IMR-90 (cell line): ENCODE results near the gene PRR23E. TPM values are rescaled to one million over a fixed set of nuclear protein-coding genes. Genes with fewer than 3 reads are reported as not detected.

Source experiments
- ATAC-seq: fragments of 200-7000 bp; cut with Tn5 transposase; 2 replicates; pipeline ENCODE4 v1.9.1; 2020; ENCODE audit warnings: low read depth, mild to moderate bottlenecking, moderate library complexity
- BruUV-seq: library from RNA; stranded (reverse); fragments of 400-500 nt; replicated peaks from 2 replicates; lab custom pipeline; 2021; lab: Mats Ljungman, UMichigan
- CTCF ChIA-PET: fragments of 300-600 bp; formaldehyde crosslinking; extraction: SDS; loops from one replicate; lab custom pipeline; 2021; ENCODE audit warnings: antibody characterized with exemption; lab: Yijun Ruan, JAX
- POLR2A ChIA-PET: fragments of 300-600 bp; sonication (Branson Sonifier 250); formaldehyde crosslinking; loops from one replicate; lab custom pipeline; 2022; ENCODE audit warnings: antibody characterized with exemption; ENCODE audit not compliant: unreplicated experiment; lab: Charles Lee
- DNase-seq: peaks from one replicate; pipeline ENCODE4 v3.0.0; 2013
- H2AFZ ChIP-seq: replicated peaks from 2 replicates; pipeline ENCODE3; 2013; ENCODE audit warnings: low read length, mild to moderate bottlenecking; ENCODE audit not compliant: poor library complexity
- H2AK5ac ChIP-seq: 2 replicates; pipeline ENCODE4 v1.6.1; 2013; ENCODE audit warnings: low read depth, low read length, inconsistent platforms
- H2AK9ac ChIP-seq: replicated peaks from 2 replicates; pipeline ENCODE3; 2013; ENCODE audit warnings: mild to moderate bottlenecking, low read depth, low read length, moderate library complexity; ENCODE audit not compliant: poor library complexity
- H2BK120ac ChIP-seq: 2 replicates; pipeline ENCODE4 v1.6.1; 2013; ENCODE audit warnings: low read depth, low read length, inconsistent platforms
- H2BK15ac ChIP-seq: 3 replicates; pipeline ENCODE4 v1.6.1; 2013; ENCODE audit warnings: low read depth, low read length, inconsistent platforms
- H2BK20ac ChIP-seq: 2 replicates; pipeline ENCODE4 v1.6.1; 2013; ENCODE audit warnings: low read depth, mild to moderate bottlenecking, inconsistent platforms, low read length, moderate library complexity
- H2BK5ac ChIP-seq: 2 replicates; pipeline ENCODE4 v1.6.1; 2013; ENCODE audit warnings: mild to moderate bottlenecking, low read depth, low read length, inconsistent platforms; ENCODE audit not compliant: poor library complexity, severe bottlenecking
- H3K14ac ChIP-seq: replicated peaks from 2 replicates; pipeline ENCODE4 v1.6.1; 2013; ENCODE audit warnings: low read depth, low read length, inconsistent platforms
- H3K18ac ChIP-seq: 2 replicates; pipeline ENCODE4 v1.6.1; 2013; ENCODE audit warnings: low read depth, low read length, control low read depth
- H3K23ac ChIP-seq: 2 replicates; pipeline ENCODE4 v1.6.1; 2013; ENCODE audit warnings: low read depth, low read length, inconsistent platforms
- H3K27ac ChIP-seq: 2 replicates; pipeline ENCODE4 v1.5.1; 2013; ENCODE audit warnings: mild to moderate bottlenecking, control low read depth, low read length; ENCODE audit not compliant: insufficient read depth
- H3K27me3 ChIP-seq: 2 replicates; pipeline ENCODE4 v1.6.1; 2013; ENCODE audit warnings: low read length; ENCODE audit not compliant: control insufficient read depth, insufficient read depth
- H3K36me3 ChIP-seq: 2 replicates; pipeline ENCODE4 v1.6.1; 2013; ENCODE audit warnings: low read length, mixed read lengths; ENCODE audit not compliant: control insufficient read depth, insufficient read depth
- H3K4ac ChIP-seq: 2 replicates; pipeline ENCODE4 v1.6.1; 2013; ENCODE audit warnings: low read depth, low read length, inconsistent platforms
- H3K4me1 ChIP-seq: 2 replicates; pipeline ENCODE4 v1.6.1; 2013; ENCODE audit warnings: low read length, mixed read lengths; ENCODE audit not compliant: control insufficient read depth, insufficient read depth
- H3K4me2 ChIP-seq: 2 replicates; pipeline ENCODE4 v1.6.1; 2013; ENCODE audit warnings: low read depth, mild to moderate bottlenecking, control low read depth, low read length, moderate library complexity
- H3K4me3 ChIP-seq: 2 replicates; pipeline ENCODE4 v1.5.1; 2013; ENCODE audit warnings: low read depth, mild to moderate bottlenecking, control low read depth, low read length, moderate library complexity; ENCODE audit not compliant: insufficient read depth
- H3K56ac ChIP-seq: 2 replicates; pipeline ENCODE4 v1.6.1; 2013; ENCODE audit warnings: low read length, inconsistent platforms; ENCODE audit not compliant: insufficient read depth; ENCODE audit errors: extremely low read depth
- H3K79me1 ChIP-seq, 2 experiments: 2 replicates each; pipeline ENCODE4 v1.6.1; 2013; ENCODE audit warnings: low read length in 2 of 2, inconsistent platforms in 1 of 2, low read depth in 1 of 2
- H3K9ac ChIP-seq: 2 replicates; pipeline ENCODE4 v1.6.1; 2013; ENCODE audit warnings: low read depth, low read length, control low read depth
- H3K9me1 ChIP-seq: 2 replicates; pipeline ENCODE4 v1.6.1; 2013; ENCODE audit warnings: low read length, inconsistent platforms; ENCODE audit not compliant: insufficient read depth
- H3K9me3 ChIP-seq: 2 replicates; pipeline ENCODE4 v1.6.1; 2013; ENCODE audit warnings: low read length; ENCODE audit not compliant: control insufficient read depth, insufficient read depth
- H4K20me1 ChIP-seq: 2 replicates; pipeline ENCODE4 v1.6.1; 2013; ENCODE audit warnings: low read length, inconsistent platforms; ENCODE audit not compliant: insufficient read depth
- H4K5ac ChIP-seq: 2 replicates; pipeline ENCODE4 v1.6.1; 2013; ENCODE audit warnings: mild to moderate bottlenecking, low read depth, low read length, control low read depth
- H4K8ac ChIP-seq, 2 experiments: 2 replicates each; pipeline ENCODE4 v1.6.1; 2013; ENCODE audit warnings: low read depth in 2 of 2, low read length in 2 of 2, control low read depth in 1 of 2, inconsistent platforms in 1 of 2
- H4K91ac ChIP-seq: 2 replicates; pipeline ENCODE4 v1.6.1; 2013; ENCODE audit warnings: low read depth, low read length, inconsistent platforms; ENCODE audit not compliant: insufficient read depth
- BHLHE40 ChIP-seq: fragments of 150-350 bp; IDR thresholded peaks from 2 replicates; pipeline ENCODE4 v1.6.1; 2016; ENCODE audit warnings: mild to moderate bottlenecking, low read depth, low read length
- CHD1 ChIP-seq: IDR thresholded peaks from 2 replicates; pipeline ENCODE4 v1.6.1; 2012; ENCODE audit warnings: low read depth, low read length, improper control_type of control experiment
- FOS ChIP-seq: fragments of 150-350 bp; IDR thresholded peaks from 2 replicates; pipeline ENCODE4 v1.6.1; 2016; ENCODE audit warnings: low read depth, low read length
- MAFK ChIP-seq: IDR thresholded peaks from 2 replicates; pipeline ENCODE4 v1.6.1; 2012; ENCODE audit warnings: low read depth, low read length, improper control_type of control experiment
- POLR2A ChIP-seq: IDR thresholded peaks from 2 replicates; pipeline ENCODE4 v1.6.1; 2012; ENCODE audit warnings: mild to moderate bottlenecking, low read depth, low read length
- SMC3 ChIP-seq: fragments of 150-350 bp; IDR thresholded peaks from 2 replicates; pipeline ENCODE4 v1.6.1; 2016; ENCODE audit warnings: low read depth, mild to moderate bottlenecking, antibody characterized with exemption, low read length, moderate library complexity
- WGBS, 2 experiments: methylation state at CpG; one replicate each; pipeline versions ENCODE4 v1.1.5 to v1.1.7; 2013; ENCODE audit warnings: missing lambda C conversion rate in 2 of 2; ENCODE audit not compliant: insufficient read length in 1 of 2; ENCODE audit errors: extremely low coverage in 2 of 2; 5-methylcytosine and 5-hydroxymethylcytosine counted together
- dilution Hi-C: fragments of 300-500 bp; cut with HindIII; formaldehyde crosslinking; loops from one replicate; pipeline ENCODE4 v1.14.3; 2018; ENCODE audit warnings: low sequenced_read_pairs; ENCODE audit not compliant: unreplicated experiment
- in situ Hi-C: fragments of 300-500 bp; cut with MboI; formaldehyde crosslinking; loops from 3 replicates; pipeline ENCODE4 v1.14.3; 2019; ENCODE audit warnings: low sequenced_read_pairs, inconsistent platforms, mixed read lengths
- intact Hi-C: fragments of 100-400 bp; cut with micrococcal nuclease; formaldehyde crosslinking; loops from 2 replicates; pipeline ENCODE4 v1.10.0; 2022
- polyA plus RNA-seq, 3 experiments: library from polyadenylated mRNA; depleted of rRNA; stranded (reverse); fragments of >200 nt; gene quantifications; 2 replicates each; pipeline ENCODE4 v1.2.3, GENCODE V29; 2012; ENCODE audit warnings: low replicate concordance in 1 of 3
- total RNA-seq: library from RNA; depleted of rRNA; stranded (reverse); fragments of >200 nt; gene quantifications from 2 replicates; pipeline ENCODE4 v1.2.3, GENCODE V29; 2012
- TF ChIP-seq, protein P1 (sequence below): conservative IDR thresholded peaks from 2 replicates; pipeline ENCODE4 v1.5.1; 2012; ENCODE audit warnings: mild to moderate bottlenecking, low read depth, low read length, improper control_type of control experiment

The PRR23E gene
- total and polyA plus RNA-seq, 2 of the 4 experiments (the other 2 are of a cell fraction) = not detected

GRCh38 chr3:127173516-127174166, 19.3 kb upstream of the PRR23E start:
- Histone ChIP-seq H3K18ac (no peak overlapping the region), H3K27me3 (peaks cover 13% of the 10 kb centered on the region), H2BK20ac (no peak overlapping the region), H2BK15ac (no peak overlapping the region), H3K27ac (no peak overlapping the region), H2BK5ac (no peak overlapping the region), H3K4me3 (no peak overlapping the region), H2BK120ac (no peak overlapping the region), H3K36me3 (no peaks in the 10 kb centered on the region), H3K56ac (no peak overlapping the region), H3K14ac (no peak overlapping the region), H3K9me1 (no peaks in the 10 kb centered on the region; the same call in 1 of the 2 replicates), H3K9me3 (no peaks in the 10 kb centered on the region), H3K4me1 (peaks cover 3% of the 10 kb centered on the region; the same call in 1 of the 2 replicates), H4K20me1 (0 out of 2 replicates have a peak, but pooled peaks cover 6% of the 10 kb centered on the region), H2AK9ac (no peak overlapping the region), H3K9ac (no peak overlapping the region), H2AFZ (no peak overlapping the region), H3K4me2 (no peak overlapping the region), H4K91ac (no peak overlapping the region), H3K4ac (no peak overlapping the region), H2AK5ac (no peak overlapping the region), H3K23ac (no peak overlapping the region), H4K5ac (no peak overlapping the region), H3K79me1 (no peaks in the 10 kb centered on the region), H4K8ac (no peak overlapping the region)
- in situ Hi-C loops = no loop called here
- dilution Hi-C loops = no loop called here
- TF ChIP-seq BHLHE40 = no peak
- TF ChIP-seq FOS = no peak
- no peak for TF ChIP-seq POLR2A
- TF ChIP-seq CHD1 = no peak
- TF ChIP-seq, protein P1, sequence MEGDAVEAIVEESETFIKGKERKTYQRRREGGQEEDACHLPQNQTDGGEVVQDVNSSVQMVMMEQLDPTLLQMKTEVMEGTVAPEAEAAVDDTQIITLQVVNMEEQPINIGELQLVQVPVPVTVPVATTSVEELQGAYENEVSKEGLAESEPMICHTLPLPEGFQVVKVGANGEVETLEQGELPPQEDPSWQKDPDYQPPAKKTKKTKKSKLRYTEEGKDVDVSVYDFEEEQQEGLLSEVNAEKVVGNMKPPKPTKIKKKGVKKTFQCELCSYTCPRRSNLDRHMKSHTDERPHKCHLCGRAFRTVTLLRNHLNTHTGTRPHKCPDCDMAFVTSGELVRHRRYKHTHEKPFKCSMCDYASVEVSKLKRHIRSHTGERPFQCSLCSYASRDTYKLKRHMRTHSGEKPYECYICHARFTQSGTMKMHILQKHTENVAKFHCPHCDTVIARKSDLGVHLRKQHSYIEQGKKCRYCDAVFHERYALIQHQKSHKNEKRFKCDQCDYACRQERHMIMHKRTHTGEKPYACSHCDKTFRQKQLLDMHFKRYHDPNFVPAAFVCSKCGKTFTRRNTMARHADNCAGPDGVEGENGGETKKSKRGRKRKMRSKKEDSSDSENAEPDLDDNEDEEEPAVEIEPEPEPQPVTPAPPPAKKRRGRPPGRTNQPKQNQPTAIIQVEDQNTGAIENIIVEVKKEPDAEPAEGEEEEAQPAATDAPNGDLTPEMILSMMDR = no peak
- no peak for TF ChIP-seq SMC3
- no peak for TF ChIP-seq MAFK
- ChIA-PET POLR2A (no interaction called here), CTCF (no interaction called here)
- intact Hi-C loops = no loop called here
- no TSS peak for BruUV-seq
- DNase-seq = no peak
- WGBS, 2 experiments = 83% methylated on average over 1 of the region's 5 CpGs; no CpG with 5 or more reads in 1 of the 2 experiments
- ATAC-seq = no peak
